ENCODE data around the gene KCNMA1.

Gene KCNMA1

DNA sequence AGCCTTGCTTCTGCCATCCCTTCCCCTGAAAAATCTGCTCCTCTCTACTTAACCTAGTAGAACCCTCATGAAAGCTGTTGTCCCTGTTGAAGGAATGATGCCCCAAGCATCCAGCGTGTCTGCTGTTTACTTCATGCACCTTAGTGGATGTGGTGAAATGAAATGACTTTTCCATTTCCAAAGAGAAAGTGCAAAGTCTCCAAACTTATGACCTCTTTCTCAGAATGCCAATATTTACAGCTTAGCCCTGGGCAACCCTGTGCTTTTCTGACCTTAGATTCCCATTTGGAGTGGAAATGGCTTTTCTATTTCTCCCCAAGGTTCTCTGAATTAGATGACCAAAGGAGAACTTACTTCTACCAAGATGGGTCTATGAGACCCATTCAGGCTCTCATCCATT is 256.9 kb downstream of the KCNMA1 start:
- Histone ChIP-seq H3K36me3 (ENCODE audit: control insufficient read depth, insufficient read depth, low read length) (no peaks in the 10 kb centered on the region), H3K27ac (no peak overlapping the region), H3K4me1 (peaks cover 3% of the 10 kb centered on the region), H3K9me3 (ENCODE audit: control insufficient read depth, low read length) (no peaks in the 10 kb centered on the region), H3K4me3 (ENCODE audit: low read depth, low read length) (no peak overlapping the region), H2AFZ (no peak overlapping the region), H3K9ac (no peak overlapping the region), H3K4me2 (ENCODE audit: low read length) (no peak overlapping the region), H3K27me3 (ENCODE audit: control insufficient read depth, insufficient read depth, low read length) (no peaks in the 10 kb centered on the region), H3K79me2 (no peaks in the 10 kb centered on the region)
- TF ChIP-seq, protein P1, sequence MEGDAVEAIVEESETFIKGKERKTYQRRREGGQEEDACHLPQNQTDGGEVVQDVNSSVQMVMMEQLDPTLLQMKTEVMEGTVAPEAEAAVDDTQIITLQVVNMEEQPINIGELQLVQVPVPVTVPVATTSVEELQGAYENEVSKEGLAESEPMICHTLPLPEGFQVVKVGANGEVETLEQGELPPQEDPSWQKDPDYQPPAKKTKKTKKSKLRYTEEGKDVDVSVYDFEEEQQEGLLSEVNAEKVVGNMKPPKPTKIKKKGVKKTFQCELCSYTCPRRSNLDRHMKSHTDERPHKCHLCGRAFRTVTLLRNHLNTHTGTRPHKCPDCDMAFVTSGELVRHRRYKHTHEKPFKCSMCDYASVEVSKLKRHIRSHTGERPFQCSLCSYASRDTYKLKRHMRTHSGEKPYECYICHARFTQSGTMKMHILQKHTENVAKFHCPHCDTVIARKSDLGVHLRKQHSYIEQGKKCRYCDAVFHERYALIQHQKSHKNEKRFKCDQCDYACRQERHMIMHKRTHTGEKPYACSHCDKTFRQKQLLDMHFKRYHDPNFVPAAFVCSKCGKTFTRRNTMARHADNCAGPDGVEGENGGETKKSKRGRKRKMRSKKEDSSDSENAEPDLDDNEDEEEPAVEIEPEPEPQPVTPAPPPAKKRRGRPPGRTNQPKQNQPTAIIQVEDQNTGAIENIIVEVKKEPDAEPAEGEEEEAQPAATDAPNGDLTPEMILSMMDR (IDR thresholded peaks at IDR 0.05), result no peak

DNA sequence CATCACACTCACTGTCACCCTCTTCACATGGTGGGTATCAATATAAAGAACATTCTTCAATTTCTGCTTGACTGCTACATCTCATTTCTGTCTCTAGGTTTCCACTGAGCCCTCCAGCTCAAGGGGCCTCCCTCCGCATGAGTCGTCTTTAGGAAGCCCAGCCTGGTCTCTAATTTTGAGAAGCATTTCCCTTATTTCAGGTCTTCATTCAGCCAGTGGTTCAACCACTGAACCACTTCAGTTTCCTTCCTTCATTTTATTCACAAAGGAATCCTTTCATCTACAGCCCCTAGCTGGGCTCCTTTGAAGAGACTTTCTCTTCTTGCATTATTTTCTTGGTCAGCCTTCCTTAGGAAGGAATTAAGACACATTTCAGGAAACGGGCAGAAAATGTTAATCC is 257.4 kb downstream of the KCNMA1 start:
- Histone ChIP-seq H3K27me3 (ENCODE audit: control insufficient read depth, insufficient read depth, low read length) (no peaks in the 10 kb centered on the region), H3K4me3 (ENCODE audit: low read depth, low read length) (no peak overlapping the region), H2AFZ (no peak overlapping the region), H3K9ac (no peak overlapping the region), H3K9me3 (ENCODE audit: control insufficient read depth, low read length) (no peaks in the 10 kb centered on the region), H3K79me2 (no peaks in the 10 kb centered on the region), H3K4me1 (peaks cover 3% of the 10 kb centered on the region), H3K36me3 (ENCODE audit: control insufficient read depth, insufficient read depth, low read length) (no peaks in the 10 kb centered on the region), H3K4me2 (ENCODE audit: low read length) (no peak overlapping the region), H3K27ac (no peak overlapping the region)
- TF ChIP-seq, protein P1 (IDR thresholded peaks at IDR 0.05), result no peak

DNA sequence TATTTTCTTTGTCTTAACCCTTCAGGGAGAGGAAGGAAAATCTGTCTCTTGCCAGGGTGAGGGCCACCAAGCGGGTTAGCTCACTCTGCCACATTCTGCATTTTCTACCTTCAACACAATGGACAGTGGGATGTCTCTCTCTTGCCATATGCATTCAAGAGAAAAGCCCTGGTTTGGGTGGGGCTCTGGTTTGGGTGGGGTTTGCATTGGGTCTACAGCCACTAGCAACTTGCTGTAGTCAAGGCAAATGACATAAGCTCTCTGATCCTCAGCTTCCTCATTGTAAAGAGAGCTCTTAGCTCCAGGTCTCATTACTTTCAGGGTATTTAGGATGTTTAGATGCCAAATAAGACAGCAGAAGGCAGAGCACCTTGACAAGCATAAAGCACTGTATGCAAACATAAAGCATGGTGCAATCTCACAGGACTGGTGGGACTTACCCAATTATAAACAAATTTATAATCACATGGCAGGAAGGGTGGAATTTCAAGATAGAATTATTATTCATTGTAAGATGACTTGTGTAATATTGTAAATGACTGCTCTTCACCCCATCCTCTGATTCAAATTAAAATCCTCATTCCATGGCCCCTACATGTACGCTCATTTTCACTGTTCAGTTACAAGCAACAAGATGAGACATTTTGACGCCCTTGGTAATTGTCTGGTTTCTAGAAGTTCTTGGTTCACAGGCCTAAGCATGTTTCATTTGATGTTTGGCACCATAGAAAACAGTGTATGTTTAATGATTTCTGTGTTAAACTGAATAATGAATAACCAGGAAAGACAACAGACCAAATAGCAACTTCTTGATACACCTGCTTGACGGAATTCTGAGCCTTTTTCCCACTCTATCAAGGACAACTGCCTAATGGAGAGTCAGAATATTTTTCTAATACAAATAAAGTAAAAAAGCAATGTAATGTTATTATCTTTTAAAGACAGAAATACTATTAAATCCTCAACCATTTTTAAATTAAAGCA is 258.9 kb downstream of the KCNMA1 start:
- H3K9me3 ChIP-seq (ENCODE audit: control insufficient read depth, low read length), result no peaks in the 10 kb centered on the region
- H3K36me3 ChIP-seq (ENCODE audit: control insufficient read depth, insufficient read depth, low read length), result no peaks in the 10 kb centered on the region
- H2AFZ ChIP-seq, result no peak overlapping the region
- H3K27me3 ChIP-seq (ENCODE audit: control insufficient read depth, insufficient read depth, low read length), result no peaks in the 10 kb centered on the region
- H3K27ac ChIP-seq, result no peak overlapping the region
- TF ChIP-seq, protein P1 (IDR thresholded peaks at IDR 0.05), result no peak
- H3K4me2 ChIP-seq (ENCODE audit: low read length), result no peak overlapping the region
- H3K9ac ChIP-seq, result no peak overlapping the region
- H3K79me2 ChIP-seq, result no peaks in the 10 kb centered on the region
- no peak overlapping the region for H3K4me3 ChIP-seq (ENCODE audit: low read depth, low read length)
- H3K4me1 ChIP-seq, result peaks cover 3% of the 10 kb centered on the region

DNA sequence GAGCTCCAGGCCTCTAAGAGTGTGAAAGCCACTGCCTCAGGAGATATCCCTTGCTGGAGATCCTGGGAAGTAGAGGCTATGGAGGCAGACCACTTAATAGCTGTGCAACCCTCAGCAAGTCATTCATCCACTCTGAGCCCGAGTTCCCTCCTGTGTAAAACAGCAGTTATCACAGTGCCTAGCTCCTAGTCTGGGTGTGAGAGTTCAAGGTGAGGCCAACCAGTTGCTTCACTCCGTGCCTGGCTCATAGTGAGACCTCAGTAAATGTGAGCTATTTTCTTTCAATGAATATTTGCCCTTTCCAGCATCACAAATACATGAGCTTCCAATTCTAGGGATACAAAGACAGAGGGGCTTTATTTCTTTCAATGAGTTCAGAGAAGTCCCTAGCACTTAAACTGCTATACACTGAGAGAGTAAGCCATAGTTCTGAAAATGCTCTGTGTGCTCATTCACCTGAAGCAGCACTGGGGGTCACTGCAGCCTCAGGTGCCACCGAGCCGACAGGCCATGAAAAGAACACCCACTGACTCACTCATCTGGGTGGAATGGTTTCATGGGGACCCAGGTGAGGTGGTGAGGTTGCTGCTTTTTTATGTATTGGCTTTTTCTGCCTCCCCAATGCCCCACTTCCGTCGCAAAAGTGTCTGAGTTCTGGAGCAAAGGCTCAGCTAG is 259.8 kb downstream of the KCNMA1 start:
- Histone ChIP-seq H3K4me1 (peaks cover 3% of the 10 kb centered on the region), H3K36me3 (ENCODE audit: control insufficient read depth, insufficient read depth, low read length) (no peaks in the 10 kb centered on the region)
- TF ChIP-seq, protein P1 (IDR thresholded peaks at IDR 0.05), result no peak

More for the DNA sequence above, 259.8 kb downstream of the KCNMA1 start:
- Histone ChIP-seq H3K27ac (no peak overlapping the region), H3K4me3 (ENCODE audit: low read depth, low read length) (no peak overlapping the region), H3K9me3 (ENCODE audit: control insufficient read depth, low read length) (no peaks in the 10 kb centered on the region), H2AFZ (no peak overlapping the region), H3K79me2 (no peaks in the 10 kb centered on the region), H3K4me2 (ENCODE audit: low read length) (no peak overlapping the region), H3K27me3 (ENCODE audit: control insufficient read depth, insufficient read depth, low read length) (no peaks in the 10 kb centered on the region), H3K9ac (no peak overlapping the region)

All from parathyroid adenoma (tissue), 2 donors.